A172 (cell line): ENCODE results near the gene APOBEC3G. TPM values are rescaled to one million over a fixed set of nuclear protein-coding genes. Genes with fewer than 3 reads are reported as not detected.
"Not testable (repeated sequence)": the region's sequence is repeated elsewhere in the genome, so short reads cannot be mapped to it uniquely, and the experiment has no call there.

Experiments used
- DNase-seq: peaks from one replicate; pipeline ENCODE4 v3.0.0-alpha.2; 2015; ENCODE audit warnings: low spot score
- total RNA-seq: library from RNA; depleted of rRNA; stranded (reverse); fragments of >200 nt; shearing (Covaris generic); gene quantifications from 2 replicates; pipeline ENCODE4 v1.2.3, GENCODE V29; 2014; rRNA removed

APOBEC3G gene
- total RNA-seq: 21.4 and 23.3 TPM in 2 replicates

DNA sequence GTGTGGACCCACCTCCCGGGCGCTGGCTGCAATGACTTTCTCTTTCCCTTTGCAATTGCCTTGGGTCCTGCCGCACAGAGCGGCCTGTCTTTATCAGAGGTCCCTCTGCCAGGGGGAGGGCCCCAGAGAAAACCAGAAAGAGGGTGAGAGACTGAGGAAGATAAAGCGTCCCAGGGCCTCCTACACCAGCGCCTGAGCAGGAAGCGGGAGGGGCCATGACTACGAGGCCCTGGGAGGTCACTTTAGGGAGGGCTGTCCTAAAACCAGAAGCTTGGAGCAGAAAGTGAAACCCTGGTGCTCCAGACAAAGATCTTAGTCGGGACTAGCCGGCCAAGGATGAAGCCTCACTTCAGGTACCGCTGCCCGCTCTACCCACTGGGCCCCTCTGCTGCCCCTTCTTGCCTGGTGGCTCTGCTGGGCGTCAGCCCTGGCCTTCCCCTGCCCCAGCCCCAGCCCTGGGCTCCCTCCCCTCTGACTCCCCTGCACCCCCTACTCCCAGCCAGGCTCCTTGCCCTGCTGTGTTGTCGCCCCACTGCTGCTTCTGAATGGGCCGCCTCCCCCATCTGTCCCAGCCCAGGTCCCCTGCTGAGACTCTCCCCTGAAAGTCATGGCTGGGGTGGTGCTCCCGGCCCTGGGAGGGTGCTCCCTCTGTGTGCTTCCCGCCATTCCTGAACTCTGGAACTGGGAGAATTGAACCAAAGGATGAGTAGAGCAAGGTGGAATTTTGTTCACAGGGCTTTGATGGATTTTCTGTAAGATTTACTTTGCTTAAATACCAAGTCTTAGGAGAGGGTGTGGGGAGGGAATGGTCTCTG lies at the start of gene APOBEC3G:
APOBEC3G (plus strand) TSS at position 250 of the 815 bp plus-strand sequence; CDS start at position 337, 87 bp downstream.
- peak; percentile 37 for DNase-seq

DNA sequence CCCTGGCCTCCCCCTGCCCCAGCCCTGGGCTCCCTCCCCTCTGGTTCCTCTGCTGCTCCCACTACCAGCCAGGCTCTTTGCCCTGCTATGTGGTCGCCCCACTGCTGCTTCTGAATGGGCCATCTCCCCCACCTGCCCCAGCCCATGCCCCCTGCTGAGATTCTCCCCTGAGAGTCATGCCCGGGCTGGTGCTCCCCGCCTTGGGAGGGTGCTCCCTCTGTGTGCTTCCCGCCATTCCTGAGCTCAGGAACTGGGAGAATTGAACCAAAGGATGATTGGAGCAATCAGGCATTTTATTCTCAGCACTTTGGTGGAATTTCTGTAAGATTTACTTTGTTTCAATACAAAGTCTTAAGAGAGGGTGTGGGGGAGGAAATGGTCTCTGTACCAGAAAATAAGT lies 49.4 kb upstream of the APOBEC3G start:
- DNase-seq: no peak

- no peak for DNase-seq
Measured at GRCh38 chr22:39028281-39028680, 48.8 kb upstream of the APOBEC3G start.

DNA sequence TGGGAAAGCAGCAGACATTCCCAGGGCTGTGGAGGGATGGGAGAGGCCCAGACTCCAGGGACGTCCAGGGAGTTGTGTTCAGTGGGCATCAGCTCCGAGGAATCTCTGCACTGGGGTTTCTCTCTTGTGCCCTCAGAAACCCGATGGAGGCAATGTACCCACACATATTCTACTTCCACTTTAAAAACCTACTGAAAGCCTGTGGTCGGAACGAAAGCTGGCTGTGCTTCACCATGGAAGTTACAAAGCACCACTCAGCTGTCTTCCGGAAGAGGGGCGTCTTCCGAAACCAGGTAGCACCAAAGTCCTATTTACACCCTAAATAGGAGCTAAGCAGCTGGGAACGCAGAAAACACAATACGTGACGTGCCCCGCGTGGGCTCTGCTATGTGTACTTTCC lies 47.8 kb upstream of the APOBEC3G start:
- DNase-seq: no peak

DNA sequence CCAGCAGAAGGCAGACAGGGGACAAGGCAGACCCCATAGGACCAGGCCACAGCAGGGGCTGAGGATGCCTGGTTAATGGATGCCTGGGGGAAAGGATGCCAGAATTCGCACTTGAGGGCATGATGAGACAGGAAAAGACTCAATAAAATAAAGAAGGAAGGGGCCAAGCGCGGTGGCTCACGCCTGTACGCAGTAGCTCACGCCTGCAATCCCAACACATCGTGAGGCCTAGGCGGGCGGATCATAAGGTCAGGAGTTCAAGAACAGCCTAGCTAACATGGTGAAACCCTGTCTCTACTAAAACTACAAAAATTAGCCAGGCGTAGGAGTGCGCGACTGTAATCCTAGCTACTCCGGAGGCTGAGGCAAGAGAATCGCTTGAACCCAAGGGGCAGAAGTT lies 46.4 kb upstream of the APOBEC3G start:
- no peak for DNase-seq

DNA sequence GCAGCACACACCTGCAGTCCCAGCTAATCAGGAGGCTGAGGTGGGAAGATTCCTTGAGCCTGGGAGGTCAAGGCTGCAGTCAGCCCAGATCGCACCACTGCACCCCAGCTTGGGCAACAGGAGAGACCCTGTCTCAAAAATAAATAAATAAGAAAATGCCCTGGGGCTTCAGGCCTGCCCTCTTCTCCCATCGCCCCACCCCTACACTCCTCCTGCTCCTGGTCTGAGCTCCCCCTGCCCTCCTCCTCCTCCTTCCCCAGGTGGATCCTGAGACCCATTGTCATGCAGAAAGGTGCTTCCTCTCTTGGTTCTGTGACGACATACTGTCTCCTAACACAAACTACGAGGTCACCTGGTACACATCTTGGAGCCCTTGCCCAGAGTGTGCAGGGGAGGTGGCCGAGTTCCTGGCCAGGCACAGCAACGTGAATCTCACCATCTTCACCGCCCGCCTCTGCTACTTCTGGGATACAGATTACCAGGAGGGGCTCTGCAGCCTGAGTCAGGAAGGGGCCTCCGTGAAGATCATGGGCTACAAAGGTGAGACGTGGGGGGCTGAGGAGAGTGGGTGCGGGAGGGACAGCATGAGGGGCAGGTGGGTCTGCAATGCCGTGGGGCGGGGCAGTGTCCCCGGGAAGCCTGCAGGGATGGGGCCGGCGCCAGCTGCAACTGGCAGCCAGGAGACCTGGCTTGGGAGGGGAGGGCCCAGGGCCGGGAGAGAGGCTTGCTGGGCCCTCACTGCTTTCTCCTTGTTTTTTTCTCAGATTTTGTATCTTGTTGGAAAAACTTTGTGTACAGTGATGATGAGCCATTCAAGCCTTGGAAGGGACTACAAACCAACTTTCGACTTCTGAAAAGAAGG lies 45.4 kb upstream of the APOBEC3G start:
- DNase-seq: not testable (repeated sequence)

GRCh38 chr22:39037071-39037470 lies 40.0 kb upstream of the APOBEC3G start:
- not testable (repeated sequence) for DNase-seq

DNA sequence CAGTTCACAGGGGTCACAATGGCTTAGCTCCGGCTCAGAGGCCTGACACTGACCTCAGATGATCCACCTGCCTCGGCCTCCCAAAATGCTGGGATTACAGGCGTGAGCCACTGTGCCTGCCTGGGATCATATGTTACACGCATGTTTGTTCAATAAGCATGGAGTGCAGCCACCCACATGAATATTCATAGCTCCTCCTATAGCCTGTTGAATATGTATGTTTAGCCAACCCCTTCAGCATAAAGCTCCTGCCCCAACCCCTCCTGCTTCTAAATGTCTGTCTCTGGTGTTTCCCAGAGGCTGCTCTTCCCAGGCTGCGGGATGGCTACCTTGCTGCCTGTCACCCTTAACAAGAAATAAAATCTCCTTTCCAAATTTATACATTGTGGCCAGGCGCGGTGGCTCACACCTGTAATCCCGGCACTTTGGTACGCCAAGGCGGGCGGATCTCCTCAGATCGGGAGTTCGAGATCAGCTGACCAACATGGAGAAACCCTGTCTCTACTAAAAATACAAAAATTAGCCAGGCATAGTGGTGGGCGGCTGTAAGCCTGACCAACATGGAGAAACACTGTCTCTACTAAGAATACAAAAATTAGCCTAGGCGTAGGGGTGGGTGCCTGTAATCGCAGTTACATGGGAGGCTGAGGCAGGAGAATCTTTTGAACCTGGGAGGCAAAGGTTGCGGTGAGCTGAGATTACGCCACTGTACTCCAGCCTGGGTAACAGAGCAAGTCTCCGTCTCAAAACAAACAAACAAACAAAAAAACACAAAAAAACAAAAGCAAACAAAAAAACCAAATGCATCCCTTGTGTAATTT lies 37.6 kb upstream of the APOBEC3G start:
- DNase-seq: no peak

DNA sequence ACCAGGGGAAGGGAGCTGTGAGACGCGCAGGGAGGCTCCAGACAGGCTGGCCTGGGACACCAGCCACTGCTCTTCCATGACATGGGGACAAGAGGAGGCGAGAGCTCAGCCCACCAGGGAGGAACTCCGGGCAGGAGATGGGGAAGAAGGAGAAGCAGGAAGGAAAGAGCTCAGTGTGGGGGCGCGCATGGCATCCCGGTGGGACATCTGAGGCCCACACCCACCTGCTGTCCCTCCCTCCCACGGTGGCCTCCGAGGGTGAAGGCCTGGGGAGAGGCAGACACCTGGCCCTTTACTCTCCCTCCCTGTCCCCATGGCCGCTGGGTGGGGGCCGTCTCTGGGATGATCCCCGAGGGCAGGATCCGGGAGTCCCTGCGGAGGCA lies 36.9 kb upstream of the APOBEC3G start:
- not testable (repeated sequence) for DNase-seq

- DNase-seq: peak; percentile 36
Measured at GRCh38 chr22:39040538-39041296, 36.4 kb upstream of the APOBEC3G start, which contains the start of gene APOBEC3F. Gene APOBEC3F, plus strand, starts transcription at chr22:39040864. Its CDS starts 97 bp downstream, at chr22:39040961.

DNA sequence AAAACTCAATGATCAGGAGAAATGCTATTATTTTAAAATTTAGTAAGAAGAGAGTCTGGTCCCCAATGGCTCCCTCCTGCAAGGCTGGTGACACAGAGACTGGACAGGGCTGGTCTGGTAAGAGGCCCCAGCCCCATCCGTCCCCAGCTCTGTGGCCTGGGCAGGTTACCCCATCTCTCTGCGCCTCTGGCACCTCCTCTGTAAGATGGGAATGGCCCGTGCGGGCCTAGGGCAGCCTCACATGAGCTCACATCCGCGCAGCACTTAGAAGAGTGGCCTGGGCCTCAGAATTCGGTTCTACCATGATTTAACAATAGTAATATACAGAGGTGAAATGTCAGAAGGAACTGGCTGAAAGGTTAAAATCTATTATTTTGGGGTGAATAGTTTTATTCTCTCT lies 35.2 kb upstream of the APOBEC3G start:
- no peak for DNase-seq

DNA sequence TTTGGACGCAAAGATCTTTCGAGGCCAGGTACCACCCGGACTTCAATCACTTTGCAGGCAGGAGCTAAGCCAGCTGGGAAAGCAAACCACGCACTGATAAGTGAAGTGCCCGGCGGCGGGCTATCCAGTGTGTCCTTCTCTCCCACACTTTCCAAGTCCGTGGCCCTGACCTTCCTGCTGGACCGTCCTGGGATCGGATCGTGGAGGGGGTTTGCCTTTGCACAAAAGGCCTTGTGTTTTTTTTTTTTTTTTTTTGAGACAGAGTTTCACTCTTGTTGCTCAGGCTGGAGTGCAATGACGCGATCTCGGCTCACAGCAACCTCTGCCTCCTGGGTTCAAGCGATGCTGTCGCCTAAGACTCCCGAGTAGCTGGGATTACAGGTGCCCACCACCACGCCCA lies 34.0 kb upstream of the APOBEC3G start:
- DNase-seq: not testable (repeated sequence)

DNA sequence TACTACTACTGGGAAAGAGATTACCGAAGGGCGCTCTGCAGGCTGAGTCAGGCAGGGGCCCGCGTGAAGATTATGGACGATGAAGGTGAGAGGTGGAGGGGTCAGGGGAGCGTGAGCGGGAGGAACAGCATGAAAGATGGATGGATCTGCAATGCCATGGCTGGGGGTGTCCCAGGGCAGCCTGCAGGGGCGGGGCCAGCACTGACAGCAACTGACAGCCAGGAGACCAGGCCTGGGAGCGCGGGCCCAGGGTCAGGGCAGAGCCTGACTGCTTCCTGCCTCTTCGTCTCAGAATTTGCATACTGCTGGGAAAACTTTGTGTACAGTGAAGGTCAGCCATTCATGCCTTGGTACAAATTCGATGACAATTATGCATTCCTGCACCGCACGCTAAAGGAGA lies 31.9 kb upstream of the APOBEC3G start:
- not testable (repeated sequence) for DNase-seq

- DNase-seq: not testable (repeated sequence)
Measured at GRCh38 chr22:39049486-39049885, 27.6 kb upstream of the APOBEC3G start.

DNA sequence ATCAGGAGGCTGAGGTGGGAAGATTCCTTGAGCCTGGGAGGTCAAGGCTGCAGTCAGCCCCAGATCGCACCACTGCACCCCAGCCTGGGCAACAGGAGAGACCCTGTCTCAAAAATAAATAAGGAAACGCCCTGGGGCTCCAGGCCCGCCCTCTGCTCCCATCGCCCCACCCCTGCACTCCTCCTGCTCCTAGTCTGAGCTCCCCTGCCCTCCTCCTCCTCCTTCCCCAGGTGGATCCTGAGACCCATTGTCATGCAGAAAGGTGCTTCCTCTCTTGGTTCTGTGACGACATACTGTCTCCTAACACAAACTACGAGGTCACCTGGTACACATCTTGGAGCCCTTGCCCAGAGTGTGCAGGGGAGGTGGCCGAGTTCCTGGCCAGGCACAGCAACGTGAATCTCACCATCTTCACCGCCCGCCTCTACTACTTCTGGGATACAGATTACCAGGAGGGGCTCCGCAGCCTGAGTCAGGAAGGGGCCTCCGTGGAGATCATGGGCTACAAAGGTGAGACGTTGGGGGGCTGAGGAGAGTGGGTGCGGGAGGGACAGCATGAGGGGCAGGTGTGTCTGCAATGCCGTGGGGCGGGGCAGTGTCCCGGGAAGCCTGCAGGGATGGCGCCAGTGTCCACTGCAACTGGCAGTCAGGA lies 25.1 kb upstream of the APOBEC3G start:
- DNase-seq: not testable (repeated sequence)

DNA sequence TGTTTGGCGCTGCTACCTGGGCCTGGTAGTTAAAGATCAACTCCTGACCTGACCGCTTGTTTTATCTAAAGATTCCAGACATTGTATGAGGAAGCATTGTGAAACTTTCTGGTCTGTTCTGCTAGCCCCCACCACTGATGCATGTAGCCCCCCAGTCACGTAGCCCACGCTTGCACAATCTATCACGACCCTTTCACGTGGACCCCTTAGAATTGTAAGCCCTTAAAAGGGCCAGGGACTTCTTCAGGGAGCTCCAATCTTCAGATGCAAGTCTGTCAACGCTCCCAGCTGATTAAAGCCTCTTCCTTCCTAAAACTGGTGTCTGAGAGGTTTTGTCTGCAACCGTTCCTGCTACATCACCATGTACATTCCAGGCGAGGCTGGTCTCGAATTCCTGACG lies 21.4 kb upstream of the APOBEC3G start:
- no peak for DNase-seq

GRCh38 chr22:39061290-39061689 lies 15.8 kb upstream of the APOBEC3G start:
- DNase-seq: not testable (repeated sequence)

- not testable (repeated sequence) for DNase-seq
Measured at GRCh38 chr22:39061951-39062350, 15.1 kb upstream of the APOBEC3G start.

GRCh38 chr22:39063904-39064303 lies 13.2 kb upstream of the APOBEC3G start:
- DNase-seq: not testable (repeated sequence)
